ENCODE results near the gene SMIM21.

The SMIM21 gene

GRCh38 chr18:75364512-75365253, 62.8 kb downstream of the SMIM21 start:
- no peak for TF ChIP-seq CTCF (IDR thresholded peaks at IDR 0.05)
- no peak overlapping the region for H3K4me3 ChIP-seq (ENCODE audit: low read depth in 1 of 2, low read length in 1 of 2)
- no peaks in the 10 kb centered on the region for H3K27me3 ChIP-seq
- H3K36me3 ChIP-seq, result no peaks in the 10 kb centered on the region
- no peaks in the 10 kb centered on the region for H3K4me1 ChIP-seq (ENCODE audit: control insufficient read depth in 1 of 2, insufficient read depth in 1 of 2, low read depth in 1 of 2, low read length in 1 of 2)
- H3K27ac ChIP-seq, result no peak overlapping the region
- no peaks in the 10 kb centered on the region for H3K9me3 ChIP-seq

GRCh38 chr18:75363446-75364225, 63.9 kb downstream of the SMIM21 start:
- Histone ChIP-seq H3K36me3 (no peaks in the 10 kb centered on the region), H3K27ac (no peak overlapping the region)
- no peak for TF ChIP-seq CTCF (IDR thresholded peaks at IDR 0.05)

GRCh38 chr18:75362435-75362834, 65.1 kb downstream of the SMIM21 start:
- TF ChIP-seq CTCF (IDR thresholded peaks at IDR 0.05), result no peak
- no peak overlapping the region for H3K4me3 ChIP-seq (ENCODE audit: low read depth in 1 of 2, low read length in 1 of 2)
- no peaks in the 10 kb centered on the region for H3K27me3 ChIP-seq

More at GRCh38 chr18:75363446-75364225, 63.9 kb downstream of the SMIM21 start:
- H3K4me1 ChIP-seq (ENCODE audit: control insufficient read depth in 1 of 2, insufficient read depth in 1 of 2, low read depth in 1 of 2, low read length in 1 of 2), result no peaks in the 10 kb centered on the region
- no peaks in the 10 kb centered on the region for H3K9me3 ChIP-seq
- no peak overlapping the region for H3K4me3 ChIP-seq (ENCODE audit: low read depth in 1 of 2, low read length in 1 of 2)
- no peaks in the 10 kb centered on the region for H3K27me3 ChIP-seq

GRCh38 chr18:75360941-75361340, 66.6 kb downstream of the SMIM21 start:
- H3K27me3 ChIP-seq, result no peaks in the 10 kb centered on the region
- TF ChIP-seq CTCF (IDR thresholded peaks at IDR 0.05), result no peak
- H3K4me3 ChIP-seq (ENCODE audit: low read depth in 1 of 2, low read length in 1 of 2), result no peak overlapping the region
- H3K36me3 ChIP-seq, result no peaks in the 10 kb centered on the region
- no peaks in the 10 kb centered on the region for H3K4me1 ChIP-seq (ENCODE audit: control insufficient read depth in 1 of 2, insufficient read depth in 1 of 2, low read depth in 1 of 2, low read length in 1 of 2)
- H3K9me3 ChIP-seq, result no peaks in the 10 kb centered on the region
- H3K27ac ChIP-seq, result no peak overlapping the region

More at GRCh38 chr18:75362435-75362834, 65.1 kb downstream of the SMIM21 start:
- Histone ChIP-seq H3K27ac (no peak overlapping the region), H3K36me3 (no peaks in the 10 kb centered on the region), H3K4me1 (ENCODE audit: control insufficient read depth in 1 of 2, insufficient read depth in 1 of 2, low read depth in 1 of 2, low read length in 1 of 2) (no peaks in the 10 kb centered on the region), H3K9me3 (no peaks in the 10 kb centered on the region)

GRCh38 chr18:75360215-75360614, 67.3 kb downstream of the SMIM21 start:
- TF ChIP-seq CTCF (IDR thresholded peaks at IDR 0.05), result no peak
- Histone ChIP-seq H3K27ac (no peak overlapping the region), H3K36me3 (no peaks in the 10 kb centered on the region), H3K9me3 (no peaks in the 10 kb centered on the region), H3K4me1 (ENCODE audit: control insufficient read depth in 1 of 2, insufficient read depth in 1 of 2, low read depth in 1 of 2, low read length in 1 of 2) (no peaks in the 10 kb centered on the region), H3K4me3 (ENCODE audit: low read depth in 1 of 2, low read length in 1 of 2) (no peak overlapping the region), H3K27me3 (no peaks in the 10 kb centered on the region)
